Right cardiac atrium (tissue), 5 donors: ENCODE data around the gene DNAJB14. TPM values are rescaled to one million over a fixed set of nuclear protein-coding genes. Genes with fewer than 3 reads are reported as not detected.

Experiments
- ATAC-seq, 2 donors: fragments of 200-7000 bp; cut with Tn5 transposase; one replicate each; pipeline versions ENCODE4 v1.8.0 to v1.9.1; 2020; ENCODE audit warnings: moderate library complexity in 2 of 2, mild to moderate bottlenecking in 1 of 2
- DNase-seq, 3 donors: peaks; one replicate each; pipeline ENCODE4 v3.0.0-alpha.2; 2020
- H3K27ac ChIP-seq: one replicate; pipeline ENCODE4 v1.5.1; 2013; ENCODE audit warnings: mild to moderate bottlenecking, low read length, control low read depth, moderate library complexity
- H3K27me3 ChIP-seq: one replicate; pipeline ENCODE4 v1.6.1; 2013; ENCODE audit not compliant: control insufficient read depth, insufficient read depth
- H3K4me1 ChIP-seq: one replicate; pipeline ENCODE4 v1.6.1; 2013; ENCODE audit warnings: low read length; ENCODE audit not compliant: control insufficient read depth, insufficient read depth
- H3K4me3 ChIP-seq: one replicate; pipeline ENCODE4 v1.5.1; 2013; ENCODE audit warnings: low read length, control low read depth
- H3K9me3 ChIP-seq: one replicate; pipeline ENCODE4 v1.6.1; 2013; ENCODE audit warnings: low read length; ENCODE audit not compliant: control insufficient read depth
- WGBS: extraction: QIAGEN DNeasy Blood & Tissue Kit; methylation state at CpG from one replicate; pipeline ENCODE4 v1.1.7; 2013; 5-methylcytosine and 5-hydroxymethylcytosine counted together
- intact Hi-C, 4 donors: fragments of 100-400 bp; cut with DNase I; formaldehyde crosslinking; loops; one replicate each; pipeline versions ENCODE4 v1.11.0 to v1.14.0; 2022 to 2023
- long read RNA-seq, 4 donors: library from polyadenylated mRNA; unstranded; transcript quantifications; one replicate each; pipeline ENCODE4 v2.0.0, GENCODE V29; 2020 to 2021
- polyA plus RNA-seq: library from polyadenylated mRNA; stranded (reverse); fragments of 200-250 nt; gene quantifications from one replicate; pipeline ENCODE4 v1.2.3, GENCODE V29; 2013
- total RNA-seq, 4 donors: library from RNA; stranded (reverse); fragmentation: NEBNext Ultra II Directional; extraction: Animal tissue kit (Norgen Biotek cat#: 25700); gene quantifications; one replicate each; pipeline ENCODE4 v1.2.1, GENCODE V29; 2021
- donor health status: healthy with polysubstance abuse.
- donor health status: DM: no; HTN: yes; CAD: no.
- donor health status: DM: no; HTN: no; CAD: no.
- donor health status: DM: no; HTN: yes; CAD: no; lungs with severe emphysema.
- donor health status: DM: yes; HTN: yes; CAD: no.

DNAJB14 gene
- total RNA-seq (10 to 100 TPM; 25.3 to 29.0 (median 27.4) TPM), polyA plus RNA-seq (6.5 TPM)
- long read RNA-seq, donor 1, full-length matches to known transcripts = 40 of 46 reads
- long read RNA-seq, donor 1, partial matches to known transcripts = 0 of 46 reads
- long read RNA-seq, donor 1, other reads (novel, unspliced or antisense) = 6 of 46 reads
- long read RNA-seq, donor 2, full-length matches to known transcripts = 6 of 7 reads
- long read RNA-seq, donor 2, partial matches to known transcripts = 0 of 7 reads
- long read RNA-seq, donor 2, other reads (novel, unspliced or antisense) = 1 of 7 reads
- long read RNA-seq, donor 3, full-length matches to known transcripts = 49 of 60 reads
- long read RNA-seq, donor 3, partial matches to known transcripts = 5 of 60 reads
- long read RNA-seq, donor 3, other reads (novel, unspliced or antisense) = 6 of 60 reads
- long read RNA-seq, donor 4, full-length matches to known transcripts = 11 of 15 reads
- long read RNA-seq, donor 4, partial matches to known transcripts = 1 of 15 reads
- long read RNA-seq, donor 4, other reads (novel, unspliced or antisense) = 3 of 15 reads

DNA sequence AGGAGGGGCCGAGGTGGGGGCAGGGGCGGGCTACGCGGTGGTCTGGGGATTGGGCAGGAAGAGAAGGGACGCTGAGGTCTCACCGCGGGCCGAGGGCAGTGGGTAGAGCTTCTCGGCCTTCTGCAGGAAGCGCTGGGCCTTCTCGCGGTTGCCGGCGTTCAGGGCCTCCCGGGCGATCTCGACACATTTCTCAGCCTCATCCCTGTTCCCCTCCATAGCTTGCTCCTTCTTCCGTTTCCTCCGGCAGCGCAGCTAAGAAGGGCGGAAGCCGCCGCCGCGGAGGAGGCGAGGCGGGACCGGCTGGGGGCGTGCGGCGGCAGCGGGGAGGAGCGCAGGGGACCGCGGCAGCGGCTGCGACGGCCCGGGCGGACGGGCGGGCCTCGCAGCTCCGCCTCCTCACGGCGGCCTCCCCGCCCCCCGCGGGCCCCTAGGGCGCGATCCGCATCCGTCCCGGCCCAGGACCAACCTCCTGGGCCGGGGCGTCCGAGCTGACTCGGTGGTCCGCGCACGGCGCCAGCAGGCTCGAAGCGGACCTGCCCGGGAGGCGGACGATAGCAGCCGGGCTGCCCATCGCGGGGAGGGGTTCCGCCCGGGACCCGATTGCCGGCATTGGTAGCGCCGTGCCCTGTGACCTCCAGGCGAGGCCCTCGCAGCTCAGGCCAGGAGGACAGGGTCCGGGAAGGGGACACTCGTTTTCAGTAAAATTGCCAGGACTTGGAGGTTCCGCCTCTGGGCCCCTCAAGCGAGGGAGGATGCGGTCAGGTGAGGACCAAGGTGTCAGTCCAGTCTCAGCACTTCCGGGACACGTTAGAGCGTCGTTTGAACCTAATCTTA is at the start of gene DNAJB14:
DNAJB14 (minus strand) TSS at position 263 of the 834 bp plus-strand sequence; CDS start at position 216, 47 bp downstream.
- peak within 1 kb of the TSS; percentile 93 for H3K4me3 ChIP-seq
- no peaks in the 10 kb centered on the region for H3K9me3 ChIP-seq
- no peaks in the 10 kb centered on the region for H3K27me3 ChIP-seq
- intact Hi-C loops = loop anchor here (5.0 to 10.0 kb wide), 5 partner anchors 52 to 384 kb away; partner anchors contain the start of genes LAMTOR3 (in 4 of the 4) and TRMT10A (in 3 of the 4)
- peaks cover 1% of the 10 kb centered on the region for H3K4me1 ChIP-seq
- ATAC-seq = peak; percentile 81 to 83
- peak within 1 kb of the TSS; percentile 95 for H3K27ac ChIP-seq
- peak; percentile 85 to 93 (median 93) for DNase-seq
- 1% methylated on average over 87 of the region's 87 CpGs for WGBS

DNA sequence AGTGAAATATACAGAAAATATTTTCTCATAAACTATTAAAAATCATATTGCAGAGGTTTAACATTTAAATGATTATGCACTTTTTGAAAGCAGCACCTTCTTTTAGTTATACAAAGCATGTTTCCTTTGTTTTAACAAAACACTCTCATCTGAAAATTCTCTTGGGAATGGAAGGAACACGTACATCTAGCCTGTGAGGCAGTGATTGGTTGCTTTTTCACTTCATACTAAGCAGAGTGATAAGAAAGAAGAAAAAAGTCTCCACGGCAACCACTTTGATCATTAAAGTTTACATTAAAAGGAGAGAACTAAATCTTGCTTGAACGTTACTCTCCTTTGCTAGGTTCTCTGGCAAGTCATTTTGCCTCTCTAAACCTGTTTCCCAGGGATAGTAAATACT is 45.3 kb upstream of the DNAJB14 start:
- no peak overlapping the region for H3K4me3 ChIP-seq
- DNase-seq = no peak
- H3K4me1 ChIP-seq = no peaks in the 10 kb centered on the region
- H3K9me3 ChIP-seq = no peaks in the 10 kb centered on the region
- no peaks in the 10 kb centered on the region for H3K27me3 ChIP-seq
- no peak for ATAC-seq
- 40% methylated on average over 3 of the region's 3 CpGs for WGBS
- intact Hi-C loops = no loop called here
- no peak overlapping the region for H3K27ac ChIP-seq

DNA sequence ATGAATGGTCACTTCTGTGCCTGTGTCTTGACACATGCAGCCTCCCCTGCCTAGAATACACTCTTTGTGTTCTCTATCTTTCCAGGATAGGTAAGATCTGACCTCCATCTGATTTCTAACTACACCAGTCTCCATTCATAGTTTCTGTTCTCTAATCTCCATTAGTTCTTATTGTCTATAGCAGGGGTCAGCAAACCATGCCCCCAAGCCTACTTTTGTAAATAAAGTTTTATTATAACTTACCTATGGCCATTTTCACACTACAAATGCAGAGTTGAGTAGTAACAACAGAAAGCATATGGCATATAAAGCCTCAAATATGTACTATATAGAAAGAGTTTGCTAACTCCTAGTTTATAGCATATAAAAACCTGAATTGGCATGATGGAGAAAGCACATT is 41.3 kb upstream of the DNAJB14 start:
- intact Hi-C loops = no loop called here
- Histone ChIP-seq H3K27ac (no peak overlapping the region), H3K4me3 (no peak overlapping the region), H3K9me3 (no peaks in the 10 kb centered on the region), H3K4me1 (no peaks in the 10 kb centered on the region), H3K27me3 (no peaks in the 10 kb centered on the region)
- DNase-seq (no peak), ATAC-seq (no peak)

DNA sequence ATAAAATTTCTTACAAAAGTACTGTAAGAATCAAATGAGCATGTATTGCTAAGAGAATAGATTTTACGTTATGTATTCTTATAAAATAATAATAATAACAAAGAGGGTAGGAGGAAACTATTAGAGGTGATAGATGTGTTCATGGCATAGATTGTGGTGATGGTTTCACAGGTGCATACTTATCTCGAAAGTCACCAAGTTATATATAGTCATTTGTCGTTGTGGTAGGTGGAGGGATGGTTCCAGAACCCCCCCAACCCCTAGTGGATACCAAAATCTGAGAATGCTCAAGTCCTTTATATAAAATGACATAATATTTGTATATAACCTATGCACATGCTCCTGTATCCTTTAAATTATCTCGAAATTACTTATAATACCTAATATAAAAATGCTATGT is 40.4 kb upstream of the DNAJB14 start:
- Histone ChIP-seq H3K27ac (no peak overlapping the region), H3K9me3 (no peaks in the 10 kb centered on the region), H3K4me1 (no peaks in the 10 kb centered on the region), H3K4me3 (no peak overlapping the region), H3K27me3 (no peaks in the 10 kb centered on the region)
- DNase-seq (no peak), ATAC-seq (no peak)
- WGBS = 86% methylated on average over 4 of the region's 4 CpGs
- intact Hi-C loops = no loop called here

DNA sequence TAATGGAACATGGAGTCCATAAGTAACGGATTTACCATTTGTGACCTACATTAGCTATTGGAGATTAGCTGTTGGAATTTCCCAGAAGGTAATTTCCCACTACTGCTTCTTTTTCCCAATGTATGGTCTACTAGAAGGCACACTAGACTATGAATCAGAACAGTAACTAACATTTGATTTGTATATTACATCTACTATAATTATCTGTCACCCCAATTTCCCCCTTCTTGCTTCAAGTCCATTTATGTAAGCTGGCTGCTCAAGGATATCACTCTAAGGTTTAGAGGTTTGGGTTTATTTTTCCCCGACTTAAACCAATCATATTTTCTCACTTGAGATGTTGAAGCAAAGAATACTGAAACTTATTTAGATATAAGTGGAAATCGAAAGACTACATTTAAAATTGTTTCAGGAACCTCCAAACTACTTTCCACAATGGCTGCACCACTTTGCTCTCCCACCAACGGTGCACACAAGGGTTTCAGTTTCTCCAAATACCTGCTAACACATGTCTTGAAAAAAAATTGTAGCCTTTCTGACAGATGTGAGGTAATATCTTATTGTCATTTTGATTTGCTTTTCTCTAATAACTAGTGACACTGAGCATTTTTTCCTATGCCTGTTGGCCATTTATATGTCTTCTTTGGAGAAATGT is 37.0 kb upstream of the DNAJB14 start:
- no peak for ATAC-seq
- no peaks in the 10 kb centered on the region for H3K9me3 ChIP-seq
- intact Hi-C loops = no loop called here
- 82% methylated on average over 4 of the region's 4 CpGs for WGBS
- no peaks in the 10 kb centered on the region for H3K27me3 ChIP-seq
- H3K4me1 ChIP-seq = no peaks in the 10 kb centered on the region
- no peak overlapping the region for H3K4me3 ChIP-seq
- DNase-seq = no peak
- H3K27ac ChIP-seq = no peak overlapping the region

DNA sequence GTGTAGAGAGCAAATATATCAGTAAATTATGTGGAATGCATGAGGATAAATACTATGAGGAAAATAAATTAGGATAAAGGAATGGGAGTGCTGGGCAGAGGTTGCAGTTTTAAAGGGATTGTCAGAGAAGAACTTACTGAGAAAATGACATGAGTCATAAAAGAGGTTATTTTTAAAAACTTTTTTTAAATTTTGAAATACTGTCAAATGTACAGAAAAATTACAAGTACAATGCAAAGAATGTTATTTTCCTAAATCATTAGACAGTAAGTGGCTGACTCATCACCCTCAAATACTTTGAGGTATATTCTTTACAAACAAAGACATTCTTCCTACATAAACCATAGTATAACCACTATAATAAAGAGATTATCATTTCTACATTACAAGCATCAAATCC is 33.5 kb upstream of the DNAJB14 start:
- DNase-seq = no peak
- Histone ChIP-seq H3K9me3 (no peaks in the 10 kb centered on the region), H3K4me1 (no peaks in the 10 kb centered on the region), H3K27me3 (no peaks in the 10 kb centered on the region), H3K4me3 (no peak overlapping the region), H3K27ac (no peak overlapping the region)
- intact Hi-C loops = no loop called here
- ATAC-seq = no peak

DNA sequence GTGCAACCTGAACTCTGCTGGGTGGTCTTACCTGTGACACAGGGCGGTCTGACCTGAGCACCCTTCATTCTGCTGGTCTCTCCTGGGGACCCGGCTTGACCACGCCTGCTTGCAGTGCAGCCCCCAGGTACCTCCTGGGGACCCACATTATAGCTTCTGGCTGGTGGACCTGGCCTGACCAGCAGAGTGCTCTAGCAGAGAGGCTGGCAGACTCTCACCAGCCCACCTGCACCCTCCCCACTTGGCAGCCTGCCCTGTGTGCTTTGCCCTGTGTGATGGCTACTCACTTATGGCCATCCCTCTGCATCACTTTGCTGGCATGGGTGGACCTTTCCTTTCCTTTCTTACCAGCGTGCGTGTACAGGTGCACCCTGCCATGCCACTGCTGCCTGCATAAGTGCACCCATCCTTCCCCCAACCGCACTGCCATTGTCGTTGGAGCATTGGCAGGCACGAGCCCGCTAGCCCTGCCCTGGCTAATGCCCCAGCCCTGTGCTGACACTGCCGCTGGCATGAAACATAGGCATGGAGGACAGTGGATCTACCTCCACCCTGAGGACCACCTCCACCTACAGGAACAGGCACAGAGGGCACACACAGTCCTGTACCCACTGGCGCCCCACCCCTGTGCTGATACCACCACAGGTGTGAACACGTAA is 25.2 kb upstream of the DNAJB14 start:
- intact Hi-C loops = no loop called here
- no peaks in the 10 kb centered on the region for H3K27me3 ChIP-seq
- no peak overlapping the region for H3K27ac ChIP-seq
- H3K4me3 ChIP-seq = no peak overlapping the region
- WGBS = 97% methylated on average over 12 of the region's 12 CpGs
- no peaks in the 10 kb centered on the region for H3K9me3 ChIP-seq
- DNase-seq = peak in 1 of 3 donors; percentile 44
- no peaks in the 10 kb centered on the region for H3K4me1 ChIP-seq
- ATAC-seq = no peak

DNA sequence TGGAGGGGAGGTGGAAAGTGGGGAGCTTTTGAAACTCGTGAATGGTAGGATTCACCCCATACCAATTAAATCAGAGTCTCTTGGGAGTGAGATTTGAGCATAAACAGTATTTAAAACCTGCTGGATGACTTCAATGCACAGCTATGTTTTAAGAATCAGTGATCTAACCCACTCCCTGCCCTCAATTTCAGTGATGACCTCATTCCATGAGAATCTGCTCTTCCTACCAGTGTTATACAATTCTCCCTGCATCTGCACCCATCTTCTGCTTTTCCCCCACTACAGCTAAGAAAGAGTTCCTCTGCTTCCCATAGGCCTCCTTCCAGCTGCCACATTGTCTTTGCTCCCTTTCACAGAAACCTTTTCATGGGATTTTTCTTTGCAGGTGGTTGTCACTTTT is 21.9 kb upstream of the DNAJB14 start:
- Histone ChIP-seq H3K4me3 (no peak overlapping the region), H3K27me3 (no peaks in the 10 kb centered on the region), H3K27ac (no peak overlapping the region), H3K9me3 (no peaks in the 10 kb centered on the region), H3K4me1 (no peaks in the 10 kb centered on the region)
- intact Hi-C loops = no loop called here
- ATAC-seq = no peak
- 38% methylated on average over 1 of the region's 1 CpG for WGBS
- no peak for DNase-seq

DNA sequence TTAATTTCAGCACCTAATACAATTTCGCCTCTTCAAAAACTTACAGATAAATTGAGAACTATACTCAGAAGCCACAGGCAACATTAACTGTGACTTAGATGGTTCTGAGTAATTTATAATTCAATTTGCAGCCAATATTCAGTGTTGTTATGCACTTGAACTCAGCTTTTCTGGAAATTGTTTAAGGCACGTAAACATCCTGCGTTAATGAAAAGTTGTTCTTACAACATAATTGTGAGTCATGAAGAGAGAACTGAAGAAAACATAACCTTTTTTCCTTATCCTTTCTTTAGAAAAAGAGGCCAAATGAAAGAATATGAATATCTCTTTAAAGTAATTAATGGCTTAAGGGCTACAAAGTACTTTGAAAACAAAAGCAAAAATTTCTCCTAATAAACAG is 20.3 kb upstream of the DNAJB14 start:
- Histone ChIP-seq H3K4me3 (no peak overlapping the region), H3K27ac (no peak overlapping the region), H3K9me3 (no peaks in the 10 kb centered on the region), H3K4me1 (no peaks in the 10 kb centered on the region), H3K27me3 (no peaks in the 10 kb centered on the region)
- DNase-seq (no peak), ATAC-seq (no peak)
- 87% methylated on average over 3 of the region's 3 CpGs for WGBS
- intact Hi-C loops = no loop called here

DNA sequence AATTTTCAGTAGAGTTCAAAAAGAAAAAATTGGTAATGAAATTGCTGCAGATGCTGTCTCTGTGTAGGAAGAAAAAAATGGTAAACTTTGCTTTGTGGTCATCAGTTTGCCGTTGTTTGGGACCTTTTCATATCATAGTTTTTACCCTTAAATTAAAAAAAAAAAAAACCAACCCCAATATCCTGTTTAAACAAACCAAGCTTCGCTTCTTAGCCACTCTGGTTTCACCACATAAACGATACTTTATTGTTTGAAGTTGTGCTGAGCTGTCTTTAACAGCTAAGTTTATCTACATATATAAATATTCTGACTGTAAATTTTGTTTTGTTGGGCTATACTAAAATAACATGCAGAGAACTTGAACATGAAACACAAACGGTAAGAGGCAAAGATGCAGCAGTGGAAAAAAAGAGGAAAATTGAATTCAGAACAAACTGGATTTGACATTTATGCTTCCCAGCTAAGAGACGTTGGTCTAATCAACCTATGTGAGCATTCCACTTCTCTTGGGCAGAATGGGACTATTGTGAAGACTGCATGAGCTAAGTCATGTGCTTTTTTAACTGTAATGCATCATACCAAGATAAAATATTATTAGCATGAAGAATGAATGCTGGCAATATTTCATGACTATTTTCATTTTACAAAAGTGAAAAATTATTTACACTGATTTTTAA is 19.4 kb upstream of the DNAJB14 start:
- 54% methylated on average over 5 of the region's 5 CpGs for WGBS
- H3K4me3 ChIP-seq = no peak overlapping the region
- intact Hi-C loops = no loop called here

More for the DNA sequence above, 19.4 kb upstream of the DNAJB14 start:
- DNase-seq (no peak), ATAC-seq (no peak)
- no peak overlapping the region for H3K27ac ChIP-seq
- H3K4me1 ChIP-seq = no peaks in the 10 kb centered on the region
- H3K27me3 ChIP-seq = no peaks in the 10 kb centered on the region
- no peaks in the 10 kb centered on the region for H3K9me3 ChIP-seq
